ENCODE results near the gene ZYX. TPM values are rescaled to one million over a fixed set of nuclear protein-coding genes. Genes with fewer than 3 reads are reported as not detected.

Gene ZYX
- polyA plus RNA-seq, 1 of the 3 experiments (the other 2 are of a cell fraction), result 271 TPM

DNA sequence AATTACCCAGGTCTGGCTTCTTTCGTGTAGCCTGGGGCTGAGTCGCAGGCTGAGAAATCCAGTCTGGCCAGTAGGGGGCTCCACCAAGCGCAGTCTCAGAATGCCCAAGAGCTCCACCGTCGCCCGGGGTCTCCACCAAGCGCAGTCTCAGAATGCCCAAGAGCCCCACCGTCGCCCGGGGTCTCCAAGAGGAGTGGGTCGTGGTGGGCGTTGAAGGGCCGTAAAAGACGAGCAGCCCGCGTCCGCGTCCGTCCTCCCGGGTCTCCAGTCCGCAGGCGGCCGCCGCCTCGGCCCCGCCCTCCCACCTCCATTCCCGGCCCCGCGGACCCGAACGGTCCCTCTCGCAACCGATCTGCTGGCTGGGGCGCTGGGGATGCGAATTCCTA, 892 bp upstream of the ZYX start:
- peak overlapping the region; percentile 91 to 100 for H3K27ac ChIP-seq (ENCODE audit: low read depth in 2 of 2, low read length in 1 of 2)
- H3K4me2 ChIP-seq, result peak overlapping the region; percentile 90
- TF ChIP-seq SMC3 (IDR thresholded peaks at IDR 0.05; ENCODE audit: low read depth, low read length) (peak; percentile 55), RAD21 (IDR thresholded peaks at IDR 0.05; ENCODE audit: low read length) (peak; percentile 46), MXI1 (IDR thresholded peaks at IDR 0.05; ENCODE audit: low read depth, low read length) (0 out of 2 replicates have a peak, but pooled peaks have one; percentile 40), FOXJ3 (CRISPR knock-in tag; IDR thresholded peaks at IDR 0.05) (no peak), NRF1 (IDR thresholded peaks at IDR 0.05; ENCODE audit: low read depth, low read length) (no peak; the same call in 1 of the 2 replicates), CHD2 (IDR thresholded peaks at IDR 0.05; ENCODE audit: low read length, partially characterized antibody) (peak; percentile 34), MAX (IDR thresholded peaks at IDR 0.05; ENCODE audit: low read depth) (peak; percentile 14; the same call in 1 of the 2 replicates), RCOR1 (IDR thresholded peaks at IDR 0.05; ENCODE audit: low read length) (0 out of 2 replicates have a peak, but pooled peaks have one; percentile 21), TAF1 (IDR thresholded peaks at IDR 0.05; ENCODE audit: borderline replicate concordance, low read depth, low read length) (peak; percentile 74), RFX5 (IDR thresholded peaks at IDR 0.05; ENCODE audit: low read length) (no peak), SIN3A (IDR thresholded peaks at IDR 0.05; ENCODE audit: borderline replicate concordance, low read depth, low read length) (0 out of 2 replicates have a peak, but pooled peaks have one; percentile 76)
- TF ChIP-seq, protein P1, sequence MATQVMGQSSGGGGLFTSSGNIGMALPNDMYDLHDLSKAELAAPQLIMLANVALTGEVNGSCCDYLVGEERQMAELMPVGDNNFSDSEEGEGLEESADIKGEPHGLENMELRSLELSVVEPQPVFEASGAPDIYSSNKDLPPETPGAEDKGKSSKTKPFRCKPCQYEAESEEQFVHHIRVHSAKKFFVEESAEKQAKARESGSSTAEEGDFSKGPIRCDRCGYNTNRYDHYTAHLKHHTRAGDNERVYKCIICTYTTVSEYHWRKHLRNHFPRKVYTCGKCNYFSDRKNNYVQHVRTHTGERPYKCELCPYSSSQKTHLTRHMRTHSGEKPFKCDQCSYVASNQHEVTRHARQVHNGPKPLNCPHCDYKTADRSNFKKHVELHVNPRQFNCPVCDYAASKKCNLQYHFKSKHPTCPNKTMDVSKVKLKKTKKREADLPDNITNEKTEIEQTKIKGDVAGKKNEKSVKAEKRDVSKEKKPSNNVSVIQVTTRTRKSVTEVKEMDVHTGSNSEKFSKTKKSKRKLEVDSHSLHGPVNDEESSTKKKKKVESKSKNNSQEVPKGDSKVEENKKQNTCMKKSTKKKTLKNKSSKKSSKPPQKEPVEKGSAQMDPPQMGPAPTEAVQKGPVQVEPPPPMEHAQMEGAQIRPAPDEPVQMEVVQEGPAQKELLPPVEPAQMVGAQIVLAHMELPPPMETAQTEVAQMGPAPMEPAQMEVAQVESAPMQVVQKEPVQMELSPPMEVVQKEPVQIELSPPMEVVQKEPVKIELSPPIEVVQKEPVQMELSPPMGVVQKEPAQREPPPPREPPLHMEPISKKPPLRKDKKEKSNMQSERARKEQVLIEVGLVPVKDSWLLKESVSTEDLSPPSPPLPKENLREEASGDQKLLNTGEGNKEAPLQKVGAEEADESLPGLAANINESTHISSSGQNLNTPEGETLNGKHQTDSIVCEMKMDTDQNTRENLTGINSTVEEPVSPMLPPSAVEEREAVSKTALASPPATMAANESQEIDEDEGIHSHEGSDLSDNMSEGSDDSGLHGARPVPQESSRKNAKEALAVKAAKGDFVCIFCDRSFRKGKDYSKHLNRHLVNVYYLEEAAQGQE (IDR thresholded peaks at IDR 0.05; ENCODE audit: low read depth, low read length), result 0 out of 2 replicates have a peak, but pooled peaks have one; percentile 27
- TF ChIP-seq, protein P2, sequence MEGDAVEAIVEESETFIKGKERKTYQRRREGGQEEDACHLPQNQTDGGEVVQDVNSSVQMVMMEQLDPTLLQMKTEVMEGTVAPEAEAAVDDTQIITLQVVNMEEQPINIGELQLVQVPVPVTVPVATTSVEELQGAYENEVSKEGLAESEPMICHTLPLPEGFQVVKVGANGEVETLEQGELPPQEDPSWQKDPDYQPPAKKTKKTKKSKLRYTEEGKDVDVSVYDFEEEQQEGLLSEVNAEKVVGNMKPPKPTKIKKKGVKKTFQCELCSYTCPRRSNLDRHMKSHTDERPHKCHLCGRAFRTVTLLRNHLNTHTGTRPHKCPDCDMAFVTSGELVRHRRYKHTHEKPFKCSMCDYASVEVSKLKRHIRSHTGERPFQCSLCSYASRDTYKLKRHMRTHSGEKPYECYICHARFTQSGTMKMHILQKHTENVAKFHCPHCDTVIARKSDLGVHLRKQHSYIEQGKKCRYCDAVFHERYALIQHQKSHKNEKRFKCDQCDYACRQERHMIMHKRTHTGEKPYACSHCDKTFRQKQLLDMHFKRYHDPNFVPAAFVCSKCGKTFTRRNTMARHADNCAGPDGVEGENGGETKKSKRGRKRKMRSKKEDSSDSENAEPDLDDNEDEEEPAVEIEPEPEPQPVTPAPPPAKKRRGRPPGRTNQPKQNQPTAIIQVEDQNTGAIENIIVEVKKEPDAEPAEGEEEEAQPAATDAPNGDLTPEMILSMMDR (IDR thresholded peaks at IDR 0.05), result peak; percentile 99
- no peaks in the 10 kb centered on the region for H3K27me3 ChIP-seq (ENCODE audit: insufficient read depth)
- peaks cover 80% of the 10 kb centered on the region for H3K79me2 ChIP-seq (ENCODE audit: insufficient read depth)
- H3K4me3 ChIP-seq (ENCODE audit: low read depth in 2 of 2, low read length in 1 of 2), result peak overlapping the region; percentile 79 to 99
- peak overlapping the region; percentile 99 for H3K9ac ChIP-seq
- DNase-seq, result peak; percentile 90
- H3K36me3 ChIP-seq (replicated peaks in 1 of 2; ENCODE audit: control insufficient read depth in 1 of 2, insufficient read depth in 2 of 2, low read length in 1 of 2), result peaks cover 16 to 34% of the 10 kb centered on the region in 2 experiments
- H2AFZ ChIP-seq (ENCODE audit: low read depth), result peak overlapping the region; percentile 58; the same call in 1 of the 2 replicates
- peaks cover 20 to 50% of the 10 kb centered on the region in 2 experiments; a peak in 3 of 4 replicates for H3K4me1 ChIP-seq (ENCODE audit: control insufficient read depth in 1 of 2, insufficient read depth in 2 of 2, low read depth in 1 of 2, low read length in 1 of 2)
- POLR2A ChIA-PET, result interaction anchor here (0.6 to 1.4 kb wide), 4 partner anchors 17 to 117 kb away, joined by 3 to 5 read pairs (median 4); partner anchors contain the start of genes CASP2 and GSTK1
- no peaks in the 10 kb centered on the region for H3K9me3 ChIP-seq
- H3F3A ChIP-seq (replicated peaks; ENCODE audit: insufficient read depth), result peaks cover 24% of the 10 kb centered on the region
- no peaks in the 10 kb centered on the region for H3K9me2 ChIP-seq
- CTCF ChIA-PET, result interaction anchor here (0.6 to 5.8 kb wide), 36 partner anchors 8 to 521 kb away, joined by 3 to 50 read pairs (median 6); partner anchors contain the start of genes CASP2, EPHA1, GSTK1 and TCAF1
- peaks cover 34% of the 10 kb centered on the region for H4K20me1 ChIP-seq (ENCODE audit: insufficient read depth)
- under 1% methylated on average over 6 of the region's 35 CpGs for WGBS (ENCODE audit: low lambda C conversion rate)
